ENCODE data around the gene VEGFC. TPM values are rescaled to one million over a fixed set of nuclear protein-coding genes. Genes with fewer than 3 reads are reported as not detected.

Gene VEGFC
- total RNA-seq, 2 experiments from 2014 or later = not detected

GRCh38 chr4:176753049-176753448 lies 39.7 kb downstream of the VEGFC start:
- Mint-ChIP-seq H3K36me3 (ENCODE audit: low read depth) (no peaks in the 10 kb centered on the region), H3K4me3 (no peak overlapping the region), H3K27me3 (ENCODE audit: low read depth) (peaks cover 3% of the 10 kb centered on the region), H3K4me1 (ENCODE audit: low read depth) (no peaks in the 10 kb centered on the region), H3K27ac (no peak overlapping the region), H3K9me3 (no peaks in the 10 kb centered on the region)
- DNase-seq = no peak
- CTCF ChIA-PET = no interaction called here
- intact Hi-C loops (cut with micrococcal nuclease) = no loop called here

DNA sequence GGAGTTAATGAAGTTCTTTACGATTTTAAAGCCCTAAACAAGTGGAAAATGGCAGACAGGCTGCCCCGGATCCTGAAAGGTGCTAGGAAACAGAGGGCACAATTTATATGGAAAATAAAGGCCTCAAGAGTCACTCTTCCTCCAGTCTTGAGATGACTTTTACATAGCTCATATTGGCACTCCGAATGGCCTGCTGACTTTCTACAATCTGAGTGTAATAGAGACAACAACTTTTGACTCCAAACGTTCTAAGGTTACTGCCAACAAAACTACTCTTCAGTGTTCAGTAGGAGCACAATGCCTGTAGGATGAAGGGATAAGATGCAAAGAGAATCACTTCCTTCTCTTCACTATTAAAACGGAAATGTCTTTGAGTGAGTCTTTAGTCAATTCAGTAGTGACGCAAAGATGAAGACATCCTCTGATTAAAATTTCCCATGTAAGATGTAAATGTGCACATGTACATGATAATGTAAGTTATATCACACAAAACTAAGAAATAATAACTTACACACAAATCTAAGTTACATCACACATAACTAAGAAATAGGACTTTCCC lies 40.5 kb downstream of the VEGFC start:
- CTCF ChIA-PET = no interaction called here
- DNase-seq = no peak
- intact Hi-C loops (cut with micrococcal nuclease) = no loop called here
- Mint-ChIP-seq H3K9me3 (no peaks in the 10 kb centered on the region), H3K27me3 (ENCODE audit: low read depth) (peaks cover 3% of the 10 kb centered on the region), H3K27ac (no peak overlapping the region), H3K4me1 (ENCODE audit: low read depth) (no peaks in the 10 kb centered on the region), H3K4me3 (no peak overlapping the region), H3K36me3 (ENCODE audit: low read depth) (no peaks in the 10 kb centered on the region)

DNA sequence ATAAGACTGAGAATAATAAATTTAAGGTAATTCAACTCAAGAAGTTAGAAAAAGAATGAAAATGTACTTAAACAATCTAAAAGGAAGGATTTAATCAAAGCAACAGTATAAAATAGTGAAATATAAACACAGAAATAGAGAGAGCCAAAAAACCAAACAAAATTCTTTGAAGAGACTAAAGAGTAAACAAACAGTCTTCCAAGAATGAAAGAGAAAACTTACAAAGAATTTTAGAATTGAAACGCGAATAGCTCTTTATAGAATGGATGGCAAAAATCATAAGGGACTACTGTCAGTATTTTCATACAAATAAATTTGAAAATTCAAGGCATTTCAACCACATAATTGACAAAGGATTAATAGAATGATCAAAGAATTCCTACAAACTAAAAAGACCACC lies 41.7 kb downstream of the VEGFC start:
- intact Hi-C loops (cut with micrococcal nuclease) = no loop called here
- Mint-ChIP-seq H3K36me3 (ENCODE audit: low read depth) (no peaks in the 10 kb centered on the region), H3K27ac (no peak overlapping the region), H3K4me3 (no peak overlapping the region), H3K4me1 (ENCODE audit: low read depth) (no peaks in the 10 kb centered on the region), H3K27me3 (ENCODE audit: low read depth) (peaks cover 3% of the 10 kb centered on the region), H3K9me3 (no peaks in the 10 kb centered on the region)
- CTCF ChIA-PET = no interaction called here
- no peak for DNase-seq

GRCh38 chr4:176746846-176747245 lies 45.9 kb downstream of the VEGFC start:
- no peak overlapping the region for H3K4me3 Mint-ChIP-seq
- CTCF ChIA-PET = no interaction called here
- intact Hi-C loops (cut with micrococcal nuclease) = no loop called here
- no peaks in the 10 kb centered on the region for H3K9me3 Mint-ChIP-seq
- H3K4me1 Mint-ChIP-seq (ENCODE audit: low read depth) = no peaks in the 10 kb centered on the region
- no peaks in the 10 kb centered on the region for H3K36me3 Mint-ChIP-seq (ENCODE audit: low read depth)
- no peaks in the 10 kb centered on the region for H3K27me3 Mint-ChIP-seq (ENCODE audit: low read depth)
- H3K27ac Mint-ChIP-seq = no peak overlapping the region
- DNase-seq = no peak

GRCh38 chr4:176745902-176746301 lies 46.8 kb downstream of the VEGFC start:
- Mint-ChIP-seq H3K27ac (no peak overlapping the region), H3K9me3 (no peaks in the 10 kb centered on the region)
- intact Hi-C loops (cut with micrococcal nuclease) = no loop called here

DNA sequence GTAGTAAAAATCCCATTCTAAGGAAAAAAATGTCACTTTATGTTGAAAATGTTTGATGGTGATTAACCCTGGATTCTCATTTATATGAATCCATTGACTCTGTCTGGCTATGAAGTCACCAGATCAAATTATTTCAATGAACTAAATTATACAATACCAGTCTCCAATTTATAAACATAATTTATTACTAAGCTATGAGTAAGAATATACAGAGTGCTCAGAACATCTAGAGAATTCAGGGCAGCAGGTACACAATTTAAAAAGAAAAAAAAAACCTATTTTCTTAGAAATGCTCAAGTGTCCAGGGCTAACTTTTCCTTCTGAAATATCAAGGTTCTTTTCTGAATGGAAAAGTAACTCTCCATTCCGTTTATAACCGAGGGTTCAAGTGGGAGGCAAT lies 48.6 kb downstream of the VEGFC start:
- H3K36me3 Mint-ChIP-seq (ENCODE audit: low read depth) = no peaks in the 10 kb centered on the region
- intact Hi-C loops (cut with micrococcal nuclease) = no loop called here
- no peaks in the 10 kb centered on the region for H3K27me3 Mint-ChIP-seq (ENCODE audit: low read depth)
- no peak overlapping the region for H3K27ac Mint-ChIP-seq
- no peak for DNase-seq
- no peaks in the 10 kb centered on the region for H3K4me1 Mint-ChIP-seq (ENCODE audit: low read depth)
- CTCF ChIA-PET = interaction anchor here (0.7 kb wide), 1 partner anchor 20 kb away, joined by 3 read pairs; no protein-coding TSS in a partner anchor
- H3K9me3 Mint-ChIP-seq = no peaks in the 10 kb centered on the region
- no peak overlapping the region for H3K4me3 Mint-ChIP-seq

More at GRCh38 chr4:176745902-176746301, 46.8 kb downstream of the VEGFC start:
- Mint-ChIP-seq H3K36me3 (ENCODE audit: low read depth) (no peaks in the 10 kb centered on the region), H3K27me3 (ENCODE audit: low read depth) (no peaks in the 10 kb centered on the region), H3K4me1 (ENCODE audit: low read depth) (no peaks in the 10 kb centered on the region), H3K4me3 (no peak overlapping the region)
- no peak for DNase-seq
- CTCF ChIA-PET = no interaction called here

DNA sequence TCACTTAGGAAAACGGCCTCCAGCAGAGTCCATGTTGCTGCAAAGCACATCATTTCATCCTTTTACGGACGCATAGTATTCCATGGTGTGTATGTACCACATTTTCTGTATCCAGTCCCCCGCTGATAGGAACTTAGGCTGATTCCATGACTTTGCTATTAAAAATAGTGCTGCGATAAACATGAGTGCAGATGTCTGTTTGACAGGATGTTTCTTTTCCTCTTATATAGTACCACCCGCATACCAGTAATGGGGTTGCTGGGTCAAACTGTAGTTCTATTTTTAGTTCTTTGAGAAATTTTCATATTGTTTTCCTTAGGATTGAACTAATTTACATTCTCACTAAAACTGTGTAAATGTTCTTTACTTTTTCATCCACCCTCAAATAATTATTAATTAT lies 50.5 kb downstream of the VEGFC start:
- H3K36me3 Mint-ChIP-seq (ENCODE audit: low read depth) = no peaks in the 10 kb centered on the region
- H3K27me3 Mint-ChIP-seq (ENCODE audit: low read depth) = no peaks in the 10 kb centered on the region
- no peaks in the 10 kb centered on the region for H3K9me3 Mint-ChIP-seq
- H3K27ac Mint-ChIP-seq = no peak overlapping the region
- CTCF ChIA-PET = no interaction called here
- H3K4me3 Mint-ChIP-seq = no peak overlapping the region
- no peak for DNase-seq
- intact Hi-C loops (cut with micrococcal nuclease) = no loop called here
- H3K4me1 Mint-ChIP-seq (ENCODE audit: low read depth) = no peaks in the 10 kb centered on the region

DNA sequence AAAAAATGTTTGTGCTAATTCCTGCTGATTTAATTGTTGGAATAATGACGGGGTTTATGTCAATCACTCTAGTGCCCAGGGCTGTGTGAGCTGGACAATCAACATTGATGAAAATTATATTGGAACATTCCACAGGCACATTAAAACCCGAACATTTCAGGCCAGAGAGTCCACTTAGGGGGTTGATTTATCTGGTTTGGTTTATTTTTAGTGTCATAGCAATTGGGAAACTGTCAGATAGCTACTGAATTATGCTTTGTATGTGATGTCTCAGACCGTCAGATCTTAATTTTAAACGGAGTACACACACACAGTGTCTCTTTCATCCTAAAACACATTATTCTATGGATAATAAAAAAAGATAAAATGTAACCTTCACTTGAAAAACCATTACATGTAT lies 51.5 kb downstream of the VEGFC start:
- CTCF ChIA-PET = no interaction called here
- no peaks in the 10 kb centered on the region for H3K27me3 Mint-ChIP-seq (ENCODE audit: low read depth)
- DNase-seq = no peak
- H3K36me3 Mint-ChIP-seq (ENCODE audit: low read depth) = no peaks in the 10 kb centered on the region
- no peaks in the 10 kb centered on the region for H3K9me3 Mint-ChIP-seq
- H3K4me3 Mint-ChIP-seq = no peak overlapping the region
- intact Hi-C loops (cut with micrococcal nuclease) = no loop called here
- H3K4me1 Mint-ChIP-seq (ENCODE audit: low read depth) = no peaks in the 10 kb centered on the region
- no peak overlapping the region for H3K27ac Mint-ChIP-seq

DNA sequence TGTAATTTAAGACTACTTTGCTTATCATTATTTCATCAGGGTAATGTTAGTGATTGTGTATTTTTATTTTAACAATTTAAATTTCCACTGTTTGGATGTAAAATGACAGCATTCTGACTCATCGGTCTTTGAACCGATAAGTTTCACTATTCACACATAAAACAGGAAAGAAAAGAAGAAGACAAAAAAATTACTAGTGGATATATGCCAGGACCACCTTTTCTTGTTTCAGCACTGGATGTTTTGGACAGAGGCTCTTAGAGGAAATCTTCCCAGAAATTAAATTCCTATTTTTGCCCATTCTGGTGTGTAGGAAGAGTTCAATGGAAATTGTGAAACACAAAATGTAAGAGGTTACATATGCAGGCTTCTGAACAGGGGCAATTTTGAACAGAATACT lies 57.4 kb downstream of the VEGFC start:
- Mint-ChIP-seq H3K27ac (no peak overlapping the region), H3K9me3 (no peaks in the 10 kb centered on the region), H3K36me3 (ENCODE audit: low read depth) (no peaks in the 10 kb centered on the region), H3K4me1 (ENCODE audit: low read depth) (no peaks in the 10 kb centered on the region), H3K4me3 (no peak overlapping the region), H3K27me3 (ENCODE audit: low read depth) (no peaks in the 10 kb centered on the region)
- intact Hi-C loops (cut with micrococcal nuclease) = loop anchor here (10.0 kb wide), 1 partner anchor 60 kb away; the partner anchor contains the start of gene VEGFC
- DNase-seq = no peak
- CTCF ChIA-PET = no interaction called here

- CTCF ChIA-PET = no interaction called here
- Mint-ChIP-seq H3K4me1 (ENCODE audit: low read depth) (no peaks in the 10 kb centered on the region), H3K36me3 (ENCODE audit: low read depth) (no peaks in the 10 kb centered on the region), H3K4me3 (no peak overlapping the region), H3K9me3 (no peaks in the 10 kb centered on the region), H3K27me3 (ENCODE audit: low read depth) (no peaks in the 10 kb centered on the region), H3K27ac (no peak overlapping the region)
- intact Hi-C loops (cut with micrococcal nuclease) = loop anchor here (10.0 kb wide), 1 partner anchor 60 kb away; the partner anchor contains the start of gene VEGFC
- no peak for DNase-seq
Observed at GRCh38 chr4:176734461-176734860, 58.3 kb downstream of the VEGFC start.

- no peak overlapping the region for H3K4me3 Mint-ChIP-seq
- CTCF ChIA-PET = no interaction called here
- H3K27me3 Mint-ChIP-seq (ENCODE audit: low read depth) = no peaks in the 10 kb centered on the region
- no peaks in the 10 kb centered on the region for H3K4me1 Mint-ChIP-seq (ENCODE audit: low read depth)
- intact Hi-C loops (cut with micrococcal nuclease) = no loop called here
- DNase-seq = no peak
- H3K27ac Mint-ChIP-seq = no peak overlapping the region
- no peaks in the 10 kb centered on the region for H3K36me3 Mint-ChIP-seq (ENCODE audit: low read depth)
- peaks cover 1% of the 10 kb centered on the region for H3K9me3 Mint-ChIP-seq
Observed at GRCh38 chr4:176729489-176729888, 63.2 kb downstream of the VEGFC start.

DNA sequence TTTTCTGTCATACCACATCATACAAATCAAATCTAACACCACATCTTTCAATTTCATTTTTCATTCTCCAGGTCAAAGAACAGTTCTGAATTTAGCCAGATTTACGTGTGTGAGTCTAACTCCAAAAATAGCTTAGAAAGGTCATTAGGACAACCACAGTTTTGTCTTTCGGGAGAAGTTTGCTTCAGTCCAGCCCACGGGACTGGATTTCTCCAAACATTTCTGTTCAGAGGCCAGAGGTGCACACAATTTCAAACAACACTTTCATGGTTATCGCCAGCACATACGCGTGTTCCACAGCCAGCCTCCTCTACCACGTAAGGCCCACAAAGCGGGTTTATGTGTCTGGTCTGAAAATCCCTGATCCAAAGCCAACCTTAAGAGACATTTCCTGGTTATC lies 65.9 kb downstream of the VEGFC start:
- CTCF ChIA-PET = no interaction called here
- H3K4me3 Mint-ChIP-seq = no peak overlapping the region
- H3K36me3 Mint-ChIP-seq (ENCODE audit: low read depth) = no peaks in the 10 kb centered on the region
- intact Hi-C loops (cut with micrococcal nuclease) = no loop called here
- no peak overlapping the region for H3K27ac Mint-ChIP-seq
- no peak for DNase-seq
- H3K4me1 Mint-ChIP-seq (ENCODE audit: low read depth) = no peaks in the 10 kb centered on the region
- no peaks in the 10 kb centered on the region for H3K27me3 Mint-ChIP-seq (ENCODE audit: low read depth)
- peaks cover 1% of the 10 kb centered on the region for H3K9me3 Mint-ChIP-seq

DNA sequence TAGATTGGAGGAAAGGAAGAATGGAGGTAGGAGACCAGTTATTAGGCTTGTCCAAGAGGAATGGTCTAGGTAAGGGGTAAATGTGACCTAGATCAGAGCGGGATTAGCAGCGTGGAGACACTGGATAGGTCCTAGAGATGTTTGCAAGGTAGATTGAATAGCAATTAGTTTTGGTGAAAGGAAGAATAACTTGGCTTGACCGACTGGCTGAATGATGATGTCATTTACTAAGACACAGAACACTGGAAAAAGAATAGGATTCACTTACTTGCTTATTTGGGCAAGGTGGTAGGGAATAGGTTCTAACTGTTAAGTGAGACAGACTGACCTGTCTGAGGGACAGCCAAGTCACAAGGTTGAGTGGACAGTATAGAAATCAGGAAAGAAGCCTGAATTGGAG lies 71.3 kb downstream of the VEGFC start:
- no peaks in the 10 kb centered on the region for H3K4me1 Mint-ChIP-seq (ENCODE audit: low read depth)
- no peak overlapping the region for H3K27ac Mint-ChIP-seq
- intact Hi-C loops (cut with micrococcal nuclease) = no loop called here
- no peaks in the 10 kb centered on the region for H3K27me3 Mint-ChIP-seq (ENCODE audit: low read depth)
- CTCF ChIA-PET = no interaction called here
- DNase-seq = no peak
- no peaks in the 10 kb centered on the region for H3K36me3 Mint-ChIP-seq (ENCODE audit: low read depth)
- H3K9me3 Mint-ChIP-seq = no peaks in the 10 kb centered on the region
- H3K4me3 Mint-ChIP-seq = no peak overlapping the region

DNA sequence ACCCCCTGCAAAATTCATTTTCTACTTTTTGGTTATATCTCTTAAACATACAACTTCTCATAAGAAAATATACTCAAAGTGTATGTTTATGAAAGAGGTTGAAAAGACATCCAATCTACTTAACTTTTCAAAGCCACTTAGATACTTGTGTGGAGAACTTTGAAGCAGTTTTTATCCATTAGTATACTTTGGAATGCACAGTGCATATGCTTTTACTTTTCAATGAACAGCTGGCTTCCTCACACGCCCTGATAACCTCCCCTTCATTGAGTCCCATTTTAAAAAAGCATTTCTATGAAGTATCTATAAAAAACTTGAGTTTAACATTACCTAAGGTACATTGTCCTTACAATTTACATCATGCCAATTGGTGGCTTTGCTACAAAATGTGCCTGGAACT lies 73.8 kb downstream of the VEGFC start:
- Mint-ChIP-seq H3K4me3 (no peak overlapping the region), H3K4me1 (ENCODE audit: low read depth) (no peaks in the 10 kb centered on the region), H3K27me3 (ENCODE audit: low read depth) (no peaks in the 10 kb centered on the region), H3K9me3 (no peaks in the 10 kb centered on the region), H3K36me3 (ENCODE audit: low read depth) (no peaks in the 10 kb centered on the region), H3K27ac (no peak overlapping the region)
- DNase-seq = no peak
- intact Hi-C loops (cut with micrococcal nuclease) = no loop called here
- CTCF ChIA-PET = no interaction called here
